Activated T-cell treated with anti-CD3 and anti-CD28 coated beads for 1 hour (primary cell): ENCODE measurements around the gene SLC38A8.

Source experiments
- DNase-seq: peaks from one replicate; pipeline ENCODE4 v3.0.0-alpha.2; 2020; ENCODE audit warnings: low read depth

SLC38A8 gene

DNA sequence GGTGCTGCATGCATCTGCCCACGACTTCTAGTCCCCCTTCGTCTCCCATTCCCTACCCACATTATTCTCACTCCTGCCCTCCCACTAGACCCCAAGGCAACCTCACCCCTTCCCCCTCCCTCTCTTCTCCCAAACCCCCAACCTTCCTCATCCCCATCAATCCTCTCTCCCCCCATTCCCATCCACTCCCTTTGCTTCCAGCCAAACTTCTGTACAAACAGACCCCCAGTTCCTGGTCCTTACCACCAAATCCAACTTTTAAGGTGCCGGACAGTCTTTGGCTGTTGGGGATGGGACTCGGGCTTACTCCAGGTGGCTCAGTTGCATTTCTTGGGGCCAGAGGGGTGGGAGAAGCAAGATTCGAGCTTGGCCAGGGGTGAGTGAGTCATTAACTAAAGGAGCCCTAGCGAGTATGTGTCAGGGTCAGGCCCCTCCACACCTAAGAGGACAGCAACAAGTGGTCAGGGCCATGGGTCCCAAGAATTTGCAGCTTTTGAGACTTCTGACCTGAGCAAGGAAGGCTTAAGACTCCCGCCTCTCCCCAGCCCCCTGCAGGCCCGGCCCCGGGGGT lies at the start of gene SLC38A8:
Gene SLC38A8 (minus strand): TSS at position 488 of the 571 bp plus-strand sequence. CDS start 638 bp downstream, outside the sequence.
- DNase-seq = no peak

DNA sequence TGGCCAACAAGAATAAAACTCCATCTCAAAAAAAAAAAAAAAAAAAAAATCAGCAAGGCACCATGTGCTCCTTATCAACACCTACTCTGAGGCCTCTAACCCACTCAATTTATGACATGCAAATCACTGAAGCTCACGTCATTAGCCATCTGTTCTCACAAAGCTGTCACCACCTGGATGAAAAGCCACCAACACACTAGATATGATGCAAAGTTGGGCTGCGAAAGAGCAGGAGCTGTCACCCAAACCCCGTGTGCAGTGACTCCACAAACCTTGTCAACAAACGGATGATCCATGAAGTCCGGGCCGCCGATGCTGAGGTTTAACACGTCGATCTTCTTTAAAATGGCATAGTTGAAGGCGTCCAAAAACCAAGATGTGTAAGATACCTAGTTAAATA lies 48.9 kb upstream of the SLC38A8 start:
- DNase-seq = no peak

DNA sequence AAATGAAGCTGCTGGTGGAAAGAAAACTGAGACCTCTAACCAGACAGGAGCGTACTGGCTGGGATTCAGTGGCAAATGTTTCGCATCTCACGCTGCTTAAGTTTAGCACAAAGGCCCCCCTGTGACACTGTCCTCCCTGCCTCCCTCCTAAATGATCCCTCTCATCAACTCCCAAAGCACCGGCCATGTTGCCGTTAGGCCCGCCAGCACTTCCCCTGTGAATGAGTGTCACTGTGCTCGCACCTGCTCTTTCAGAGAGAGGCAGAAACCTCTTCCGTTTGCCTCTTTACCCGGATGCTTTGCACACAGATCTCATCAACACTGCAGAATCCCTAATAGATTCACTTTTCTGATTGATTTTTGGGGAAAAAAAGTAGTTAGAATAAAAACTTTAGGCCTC lies 47.6 kb upstream of the SLC38A8 start:
- no peak for DNase-seq

DNA sequence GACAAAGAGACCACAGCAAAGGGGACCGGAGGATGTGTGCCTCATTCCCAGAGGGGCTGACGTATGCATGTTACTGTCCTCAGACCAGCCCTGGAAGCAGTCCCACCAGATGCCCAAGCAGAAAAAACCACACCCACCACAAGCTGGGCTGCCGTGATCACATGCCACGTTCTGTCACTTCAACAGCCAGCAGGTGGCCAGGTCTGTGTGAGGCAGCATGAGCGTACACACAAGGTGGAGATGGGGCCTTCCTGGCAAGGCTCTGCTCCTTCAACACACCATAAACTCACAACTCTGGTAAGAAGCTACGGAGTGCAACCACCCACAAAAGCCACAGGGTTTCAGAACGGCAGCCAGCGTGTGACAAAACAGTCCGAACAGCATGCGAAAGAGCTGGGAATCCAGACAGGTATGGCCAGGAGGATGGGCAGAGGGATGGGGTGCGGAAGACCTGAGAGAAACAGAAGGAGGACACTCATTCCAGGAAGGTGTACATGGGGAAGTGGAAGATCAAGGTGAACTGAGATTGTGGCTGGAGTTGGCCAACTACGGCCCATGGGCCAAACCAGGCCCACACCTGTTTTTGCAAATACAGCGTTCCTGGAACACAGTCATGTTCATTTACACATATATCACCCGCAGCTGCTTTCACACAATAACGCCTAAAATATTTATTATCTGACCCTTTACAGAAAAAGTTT lies 46.2 kb upstream of the SLC38A8 start:
- DNase-seq = peak; percentile 26

DNA sequence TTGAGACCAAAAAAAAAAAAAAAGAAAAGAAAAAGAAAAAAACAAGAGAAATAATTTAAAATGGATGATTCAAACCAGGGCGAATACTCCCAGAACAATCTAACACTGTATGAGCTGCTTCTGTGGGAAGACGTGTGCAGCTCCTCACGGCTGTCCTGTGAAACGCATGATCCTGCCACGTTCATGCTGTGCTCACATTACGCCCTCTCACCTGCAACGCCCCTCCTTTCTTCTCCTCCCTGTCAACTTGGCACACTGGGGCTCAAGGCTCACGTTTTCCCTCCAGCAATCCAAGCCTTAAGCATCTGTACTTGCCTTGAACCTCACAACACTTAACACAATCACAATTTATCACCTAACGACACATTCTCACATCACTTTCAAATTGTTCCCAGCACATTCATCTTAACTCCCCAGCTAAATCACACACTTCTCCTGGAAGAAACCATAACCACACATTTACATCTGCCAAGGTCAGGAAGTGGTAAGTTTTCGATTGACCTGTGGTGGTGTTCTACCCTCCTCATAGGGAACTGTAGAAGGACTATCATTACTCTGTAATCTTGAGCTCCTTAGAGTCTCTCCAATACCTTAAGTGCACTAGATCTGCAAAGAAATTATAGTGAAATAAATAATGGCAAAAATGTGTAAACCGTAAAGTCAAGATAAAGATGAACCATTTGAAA lies 45.0 kb upstream of the SLC38A8 start:
- DNase-seq = no peak

DNA sequence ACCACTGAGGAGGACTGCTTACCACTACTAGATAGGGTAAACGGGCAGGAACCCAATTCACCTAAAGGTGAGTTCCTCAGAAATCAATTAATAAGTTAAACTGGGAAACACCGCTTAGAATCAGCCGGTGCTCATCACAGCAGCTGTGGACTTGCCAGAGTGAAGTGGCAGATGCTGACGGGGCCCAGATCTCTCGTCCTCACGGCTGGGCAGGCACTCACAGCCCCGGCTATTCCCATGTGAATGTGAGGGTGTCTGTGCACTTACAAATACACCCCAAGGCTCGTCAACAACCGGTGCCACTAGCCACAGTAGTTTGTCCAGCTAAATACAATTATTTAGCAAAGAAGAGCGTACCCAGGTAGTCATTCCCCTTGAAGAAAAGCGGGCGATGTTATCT lies 44.4 kb upstream of the SLC38A8 start:
- DNase-seq = no peak

DNA sequence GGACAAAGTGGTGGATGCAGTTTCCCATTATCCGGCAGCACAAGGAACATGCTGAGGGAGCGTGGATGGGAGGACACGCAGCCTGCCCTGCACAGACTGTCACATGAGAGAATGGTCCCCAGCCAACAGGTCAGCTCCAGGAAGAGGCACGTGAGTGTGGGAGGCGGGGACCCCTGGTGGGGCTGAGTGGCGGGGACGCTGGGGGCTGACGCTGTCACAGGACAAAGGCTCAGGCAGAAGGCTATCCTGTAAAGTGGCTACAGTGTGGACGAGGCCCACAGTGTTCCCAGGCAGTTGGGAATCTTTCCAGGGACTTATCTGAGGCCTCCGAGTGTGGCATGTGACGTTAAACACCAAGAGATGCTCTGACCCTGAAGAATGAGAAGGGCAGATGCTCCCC lies 43.7 kb upstream of the SLC38A8 start:
- DNase-seq = no peak

DNA sequence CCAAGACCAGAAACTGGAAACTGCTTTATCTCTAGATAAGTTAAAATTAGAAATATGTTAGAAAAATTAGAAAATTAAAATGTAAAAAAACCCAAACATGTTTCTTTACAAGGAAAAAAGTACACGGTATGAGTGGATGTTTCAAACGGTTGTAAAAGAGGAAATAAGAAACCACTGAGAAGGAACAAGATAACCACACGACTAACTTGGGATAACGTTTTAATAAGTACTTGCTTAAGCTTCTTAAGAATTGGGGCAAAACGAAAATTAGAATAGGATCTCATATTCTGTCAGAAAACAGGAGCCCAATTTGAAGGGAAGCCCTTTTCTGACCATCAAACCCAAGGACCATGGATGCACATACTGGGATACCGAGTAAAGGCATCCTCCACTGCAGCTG lies 43.2 kb upstream of the SLC38A8 start:
- DNase-seq = no peak

DNA sequence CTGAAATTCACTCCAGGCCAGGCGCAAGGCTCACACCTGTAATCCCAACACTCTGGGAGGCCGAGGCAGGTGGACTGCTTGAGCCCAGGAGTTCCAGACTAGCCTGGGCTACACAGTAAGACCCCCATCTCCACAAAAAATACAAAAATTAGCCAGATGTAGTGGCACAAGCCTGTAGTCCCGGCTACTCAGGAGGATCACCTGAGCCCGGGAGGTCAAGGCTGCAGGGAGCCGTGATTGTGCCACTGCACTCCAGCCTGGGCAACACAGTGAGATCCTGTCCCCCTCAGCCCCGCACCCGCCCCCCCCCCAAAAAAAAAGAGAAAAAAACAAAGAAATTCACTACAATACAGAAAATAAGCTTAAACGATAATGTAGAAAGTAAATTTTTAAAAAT lies 42.7 kb upstream of the SLC38A8 start:
- DNase-seq = no peak

DNA sequence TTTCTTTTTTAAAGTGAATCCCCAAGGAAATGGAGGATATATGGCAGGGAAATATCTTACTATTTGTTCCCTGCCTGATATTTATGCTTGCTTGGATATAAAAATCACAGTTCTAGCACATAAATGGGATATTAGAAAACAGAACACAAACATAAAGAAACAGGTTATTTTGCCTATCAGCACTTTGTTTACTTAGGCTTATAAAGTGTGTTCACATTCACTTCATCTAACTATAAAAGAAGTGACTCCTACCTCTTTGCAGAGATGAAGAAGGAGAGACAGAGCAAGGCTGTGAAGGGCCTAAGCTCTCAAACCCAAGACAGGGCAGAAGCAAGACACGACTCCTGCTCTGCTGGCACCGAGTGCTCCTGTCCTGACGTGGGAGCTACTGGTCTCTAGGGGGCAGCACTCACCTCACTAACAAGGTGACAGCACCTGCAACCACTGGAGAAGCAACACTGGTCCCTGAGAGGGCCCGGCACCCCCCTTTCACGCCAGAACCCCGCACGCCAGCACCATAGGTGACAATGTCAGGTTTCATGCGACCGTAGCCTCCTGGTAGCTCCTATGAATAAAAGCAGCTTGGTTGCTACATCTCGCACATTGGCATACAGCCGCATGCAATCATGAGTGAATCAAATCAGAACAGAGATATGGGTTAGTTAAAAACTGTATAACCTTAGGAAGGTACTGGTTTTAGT lies 42.1 kb upstream of the SLC38A8 start:
- DNase-seq = peak; percentile 56

DNA sequence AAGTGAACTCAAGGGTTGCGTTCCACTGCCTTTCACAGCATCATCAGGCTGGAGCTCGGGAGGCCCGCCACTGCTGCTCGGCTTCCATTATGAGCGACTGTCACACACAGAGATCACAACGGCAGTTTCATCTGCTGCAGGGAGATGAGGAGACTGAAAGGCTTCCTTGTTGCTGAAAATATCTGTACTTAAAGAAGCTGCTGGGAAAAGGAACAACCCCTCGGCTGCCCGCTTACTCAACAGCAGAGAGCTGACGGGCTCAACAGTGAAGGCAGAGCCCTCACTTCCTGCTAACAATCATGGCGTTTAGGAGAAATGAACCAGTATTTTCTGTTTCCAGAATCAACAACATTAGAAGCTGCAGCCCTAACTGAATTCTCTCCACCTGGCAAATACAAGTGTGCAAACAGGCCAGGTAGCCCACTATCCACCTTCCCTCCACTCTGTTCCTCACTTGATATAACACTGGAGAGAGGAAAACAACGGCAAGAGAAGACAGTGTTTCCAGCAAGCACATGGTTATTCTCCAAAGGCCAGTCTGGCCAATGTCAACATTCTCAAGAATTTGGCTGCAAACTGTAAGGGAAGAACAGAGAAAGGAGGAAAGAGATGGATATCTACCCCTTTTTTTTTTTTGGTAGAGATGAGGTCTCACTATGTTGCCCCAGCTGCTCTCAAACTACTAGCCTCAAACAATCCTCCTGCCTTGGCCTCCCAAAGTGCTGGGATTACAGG lies 40.4 kb upstream of the SLC38A8 start:
- no peak for DNase-seq

DNA sequence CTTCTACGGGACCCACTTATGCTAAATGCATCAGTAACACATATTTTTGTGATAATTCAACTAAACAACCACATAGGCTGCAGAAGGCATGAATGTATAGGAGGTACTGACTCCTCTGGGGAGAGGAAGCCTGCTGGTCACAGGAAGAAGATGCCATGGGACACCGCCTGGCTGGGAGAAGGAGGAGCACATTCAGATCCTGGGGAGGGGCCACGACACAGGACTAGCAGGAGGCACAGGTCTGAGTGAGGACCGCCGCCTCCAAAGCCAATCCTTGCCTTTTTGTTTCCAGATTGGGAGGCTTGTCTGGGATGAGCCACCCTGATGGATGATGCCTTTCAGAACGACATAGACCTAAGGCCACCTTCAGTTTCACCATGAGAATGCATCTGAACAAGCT lies 39.5 kb upstream of the SLC38A8 start:
- no peak for DNase-seq

DNA sequence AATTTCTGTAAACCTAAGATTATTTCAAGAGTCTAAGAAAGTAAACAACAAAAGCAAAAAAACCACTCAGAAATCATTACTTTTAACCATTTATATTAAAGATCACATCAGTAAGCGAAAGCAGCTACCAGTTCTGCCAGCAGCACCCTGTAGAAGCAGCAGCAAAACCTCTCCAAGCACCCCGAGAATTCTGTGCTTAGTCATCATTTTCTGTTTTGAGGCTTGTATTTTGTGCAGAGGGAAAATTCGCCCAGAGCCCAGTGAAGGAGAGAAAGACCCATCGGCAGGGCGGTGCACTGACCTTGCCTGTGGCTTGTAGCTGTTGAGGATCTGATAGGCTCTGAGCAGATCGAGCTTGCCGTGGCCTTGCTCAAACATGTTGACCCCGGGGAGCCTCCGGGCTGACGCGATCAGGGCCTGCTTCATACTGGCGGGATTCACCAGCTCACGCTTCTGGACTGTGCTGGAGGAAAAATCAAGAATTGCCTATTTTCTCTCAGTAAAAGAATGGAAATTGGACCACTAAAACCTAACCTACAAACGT lies 38.9 kb upstream of the SLC38A8 start:
- DNase-seq = no peak

DNA sequence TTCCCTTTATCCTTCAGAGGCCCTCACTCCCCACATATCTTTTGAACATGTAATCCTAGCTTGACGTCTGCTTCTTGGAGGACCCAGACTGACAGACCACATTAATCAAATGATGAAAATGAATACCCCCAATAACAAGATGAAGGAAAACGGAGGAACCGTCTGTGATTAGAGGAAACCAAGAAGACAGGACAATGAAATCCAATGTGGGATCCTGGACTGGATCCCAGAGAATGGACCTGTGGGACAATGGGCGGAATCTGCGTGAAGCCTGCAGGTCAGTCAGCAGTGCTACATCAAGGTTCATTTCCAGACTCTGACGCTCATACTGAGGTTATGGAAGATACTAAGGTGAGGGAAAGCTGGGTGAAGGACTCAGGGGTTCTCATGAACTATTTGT lies 38.2 kb upstream of the SLC38A8 start:
- no peak for DNase-seq

DNA sequence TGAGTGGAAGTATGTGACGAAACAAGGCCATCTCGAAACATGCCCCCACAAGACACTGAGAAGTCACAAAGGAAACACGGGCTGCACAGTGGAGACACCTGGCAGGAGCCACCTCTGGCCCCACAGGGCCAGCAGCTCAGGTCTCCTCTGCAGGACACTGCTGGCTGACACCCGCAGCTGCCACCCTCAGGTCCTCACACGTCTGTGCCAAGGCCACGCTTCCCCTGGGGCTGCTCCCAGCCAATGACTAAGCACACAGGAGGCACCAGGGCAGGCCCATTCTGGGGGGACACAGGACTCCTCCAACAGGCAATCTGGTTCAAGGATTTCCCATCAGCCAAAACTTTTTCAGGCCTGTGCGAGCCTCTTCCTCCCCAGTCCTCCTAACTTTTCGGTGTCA lies 37.8 kb upstream of the SLC38A8 start:
- DNase-seq = no peak

DNA sequence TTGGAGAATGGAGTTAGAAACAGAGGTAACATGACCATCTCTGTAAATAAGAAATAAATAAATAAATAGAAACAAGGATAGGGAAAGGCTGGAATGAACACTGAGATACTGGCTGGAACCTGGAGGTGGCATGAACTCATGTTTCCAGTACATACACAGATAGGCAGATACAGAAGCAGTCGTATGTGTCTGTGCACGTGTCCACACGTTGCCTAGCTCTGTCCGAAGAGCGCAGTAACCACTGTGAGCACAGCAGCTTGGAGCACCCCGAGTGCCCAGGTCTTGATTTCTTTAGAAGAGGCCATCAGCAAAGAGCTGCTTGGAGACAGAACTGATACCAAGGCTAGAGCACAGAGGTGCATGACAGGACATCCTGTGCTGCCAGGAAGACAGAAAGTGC lies 37.1 kb upstream of the SLC38A8 start:
- DNase-seq = no peak

DNA sequence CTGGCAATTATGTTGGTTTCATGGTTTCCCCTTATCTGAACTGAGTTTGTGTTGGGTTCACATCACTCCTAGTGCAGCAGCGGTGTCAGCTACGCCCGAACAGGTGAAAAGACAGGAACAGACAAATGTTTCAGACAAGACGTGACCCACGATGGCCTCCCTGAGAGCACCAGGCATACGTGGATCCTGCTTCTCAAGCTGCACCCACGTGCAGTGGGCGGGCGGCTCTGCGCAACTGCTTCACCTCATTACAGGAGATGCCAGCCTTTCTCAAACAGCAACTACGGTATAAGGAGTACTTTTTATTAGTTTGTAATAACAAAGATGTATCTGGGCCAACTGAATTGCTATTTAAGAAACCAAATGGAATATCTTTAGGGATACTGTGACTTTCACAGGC lies 32.8 kb upstream of the SLC38A8 start:
- no peak for DNase-seq

DNA sequence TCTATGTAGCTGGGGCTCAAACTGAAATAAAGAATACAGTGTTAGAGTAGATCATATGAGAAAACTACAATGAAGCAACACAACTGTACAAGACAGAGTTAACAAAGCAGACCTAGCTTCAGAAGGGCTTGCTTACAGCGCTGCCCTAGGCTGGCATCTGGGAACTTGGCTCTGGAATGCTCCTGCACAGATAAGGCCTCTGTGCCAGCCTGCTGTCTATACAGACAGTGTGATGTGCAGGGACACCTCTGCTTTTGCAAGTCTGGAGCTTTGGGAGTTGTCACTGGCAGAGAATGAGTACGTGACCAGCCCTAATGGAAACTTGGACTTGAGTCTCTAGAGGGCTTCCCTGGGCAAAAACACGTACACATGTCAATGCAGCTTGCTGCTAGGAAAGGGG lies 32.1 kb upstream of the SLC38A8 start:
- no peak for DNase-seq

DNA sequence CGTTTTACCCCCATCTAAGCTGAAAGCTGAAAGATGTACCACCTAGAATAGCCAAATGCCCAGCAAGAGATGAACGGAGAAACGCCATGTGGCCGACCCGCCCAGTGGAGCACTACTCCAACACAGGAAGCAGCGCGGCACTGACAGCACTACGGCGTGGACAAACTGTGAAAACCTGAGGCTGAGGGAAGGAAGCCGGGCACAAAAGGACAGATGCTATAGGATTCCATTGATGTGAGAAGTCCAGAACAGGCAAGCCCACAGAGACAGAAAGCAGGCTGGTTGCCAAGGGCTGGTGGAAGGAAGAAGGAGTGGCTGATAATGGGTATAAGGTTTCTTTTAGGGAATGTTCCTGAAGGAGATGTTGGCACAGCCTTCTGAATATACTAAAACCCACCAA lies 29.4 kb upstream of the SLC38A8 start:
- DNase-seq = no peak

DNA sequence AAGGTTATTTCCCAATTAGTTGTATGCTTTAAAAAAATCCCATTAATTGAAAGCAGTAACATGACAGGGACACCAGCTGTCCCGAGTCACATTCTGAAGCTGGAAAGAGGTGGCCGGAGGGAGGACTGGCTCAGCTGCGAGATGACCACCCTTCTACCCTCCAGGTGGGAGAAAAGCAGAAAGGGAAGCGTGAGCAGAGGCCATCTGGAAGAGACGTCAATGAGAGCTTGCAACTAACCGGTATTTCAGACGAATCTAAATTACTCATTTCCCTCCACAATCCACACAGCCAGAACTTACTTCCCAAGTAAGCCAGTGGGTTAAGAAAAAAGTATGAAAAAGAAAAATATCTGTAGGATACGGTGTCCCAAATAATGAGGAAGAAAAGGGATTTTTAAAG lies 28.5 kb upstream of the SLC38A8 start:
- DNase-seq = no peak

DNA sequence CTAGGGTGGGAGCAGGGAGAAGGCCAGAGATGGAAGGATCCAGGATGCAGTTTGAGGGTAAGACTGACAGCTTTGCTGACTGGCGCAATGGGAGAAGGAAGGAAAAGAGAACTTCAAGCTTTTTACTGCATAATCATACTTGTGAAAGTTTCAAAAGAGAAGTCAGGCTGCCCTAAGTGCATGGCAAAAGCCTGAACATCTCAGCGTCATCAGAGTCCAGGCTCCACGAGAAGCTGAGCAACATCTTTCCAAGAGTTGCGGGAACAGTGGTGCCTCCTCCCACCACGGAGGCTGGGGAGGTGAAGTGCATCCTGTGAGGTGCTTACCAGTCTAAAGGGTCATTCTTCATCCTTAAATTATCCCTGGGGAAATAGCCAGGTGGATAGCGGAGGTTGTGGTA lies 26.9 kb upstream of the SLC38A8 start:
- no peak for DNase-seq
